Cerebellar nuclear complex (tissue), 1 donor: ENCODE measurements around the gene MFAP2.
"Not testable (repeated sequence)": the region's sequence is repeated elsewhere in the genome, so short reads cannot be mapped to it uniquely, and the experiment has no call there.

ENCODE experiments used
- DNase-seq, 2 experiments: peaks; one replicate each; lab custom pipeline; 2025; lab: John Stamatoyannopoulos, UW

The MFAP2 gene

DNA sequence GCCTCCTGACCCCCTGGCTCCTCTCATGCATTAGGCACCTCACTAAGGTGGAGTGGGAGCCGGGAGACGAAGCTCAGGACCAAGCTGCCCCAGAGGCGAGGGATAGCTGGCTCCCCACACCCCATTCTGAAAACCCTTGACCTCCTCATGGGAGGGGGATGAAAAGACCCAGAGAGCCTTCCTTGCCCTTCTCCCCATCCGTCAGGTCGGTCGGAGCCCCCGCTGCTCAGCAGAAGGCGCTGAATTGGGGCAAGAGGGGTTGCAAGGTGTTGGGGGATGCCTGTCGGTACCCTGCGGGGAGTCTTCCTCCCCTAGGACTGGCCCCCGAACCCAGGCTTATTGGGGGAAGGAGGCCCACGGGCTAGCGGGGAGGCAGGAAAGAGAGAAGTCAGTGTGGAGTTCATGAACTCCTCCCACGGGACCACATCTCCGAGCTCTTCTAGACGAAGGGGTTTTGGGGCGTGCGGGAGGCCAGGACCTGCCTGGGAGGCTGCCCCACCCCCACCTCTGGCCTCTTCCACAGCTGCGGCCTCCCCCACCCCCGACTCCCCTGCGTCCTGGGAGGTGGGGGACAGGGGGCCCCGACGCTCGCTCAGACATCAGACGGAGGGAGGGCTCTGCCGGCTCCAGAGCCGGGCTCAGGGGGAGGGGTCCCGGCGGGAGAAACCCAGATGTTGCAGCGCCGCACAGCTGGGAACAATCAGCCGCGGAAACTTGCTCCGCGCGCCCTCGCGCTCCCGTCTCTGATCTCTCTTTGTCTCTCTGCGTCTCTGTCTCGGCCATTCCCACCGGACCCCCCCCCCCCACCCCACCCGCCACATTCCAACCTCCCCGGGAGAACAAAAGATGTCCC, 719 bp downstream of the MFAP2 start:
- DNase-seq, result no peak

DNA sequence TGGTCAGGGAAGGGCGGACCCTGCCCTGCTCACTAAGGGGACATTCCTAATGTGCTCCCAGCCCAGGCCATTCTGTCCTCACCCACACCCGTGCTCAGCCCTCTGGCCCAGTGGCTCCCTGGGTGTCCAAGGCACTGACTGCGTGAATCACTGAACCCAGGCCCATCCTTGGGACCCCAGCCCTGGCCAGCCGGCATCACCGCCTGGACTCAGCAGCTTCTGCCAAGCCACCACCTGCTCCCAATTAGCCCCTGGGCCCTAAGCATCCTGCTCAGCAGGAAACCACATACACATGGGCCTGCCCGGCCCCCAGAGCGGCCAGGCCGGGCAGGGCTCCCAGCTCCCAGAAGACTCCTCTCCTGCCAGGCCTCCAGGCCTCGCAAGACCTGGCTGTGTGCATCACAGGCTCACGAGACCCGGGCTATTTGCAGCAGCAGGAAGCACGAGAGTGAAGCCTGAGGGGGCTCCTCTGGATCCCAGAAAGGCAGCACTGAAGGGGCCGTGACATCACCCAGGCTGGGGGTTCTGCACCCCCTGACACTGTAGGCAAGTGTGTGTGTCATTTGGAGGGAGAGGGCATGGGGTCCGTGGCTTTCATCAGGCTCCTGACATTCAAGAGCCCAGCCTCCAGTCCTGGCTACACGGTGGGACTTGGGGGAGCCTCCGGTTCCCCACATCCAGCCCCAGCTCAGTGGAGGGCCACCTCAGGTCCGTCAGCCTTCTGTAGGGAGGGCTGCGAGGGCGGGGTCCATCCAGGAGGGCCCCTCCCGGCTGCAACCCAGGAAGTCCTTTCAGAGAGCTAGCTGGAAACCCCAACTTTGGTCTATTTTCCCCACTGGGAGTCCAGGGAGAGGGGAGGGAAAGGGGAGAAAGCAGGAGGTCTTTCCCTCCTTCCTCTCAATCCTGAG, 1.6 kb downstream of the MFAP2 start:
- DNase-seq, result no peak

DNA sequence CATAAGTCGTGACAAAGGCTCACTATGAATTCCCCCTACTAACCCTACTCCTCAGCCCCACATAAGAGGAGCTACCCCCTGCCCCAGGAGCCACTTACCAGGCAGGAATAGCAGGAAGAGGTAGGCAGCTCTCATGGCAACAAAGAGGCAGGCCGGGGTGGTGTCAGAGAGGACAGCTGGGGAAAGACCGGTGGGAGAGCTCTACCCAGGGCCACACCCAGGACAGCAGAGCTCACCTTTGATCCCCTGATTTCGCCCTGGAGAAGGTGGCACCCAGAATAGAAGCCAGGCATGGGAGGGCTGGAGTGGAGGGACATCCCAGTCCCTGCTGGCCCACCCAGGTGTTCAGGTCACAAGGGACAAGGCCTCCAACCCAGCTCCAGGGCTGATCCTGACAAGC, 2.3 kb downstream of the MFAP2 start:
- no peak for DNase-seq

GRCh38 chr1:16977377-16977776, 3.0 kb downstream of the MFAP2 start:
- DNase-seq, result no peak

DNA sequence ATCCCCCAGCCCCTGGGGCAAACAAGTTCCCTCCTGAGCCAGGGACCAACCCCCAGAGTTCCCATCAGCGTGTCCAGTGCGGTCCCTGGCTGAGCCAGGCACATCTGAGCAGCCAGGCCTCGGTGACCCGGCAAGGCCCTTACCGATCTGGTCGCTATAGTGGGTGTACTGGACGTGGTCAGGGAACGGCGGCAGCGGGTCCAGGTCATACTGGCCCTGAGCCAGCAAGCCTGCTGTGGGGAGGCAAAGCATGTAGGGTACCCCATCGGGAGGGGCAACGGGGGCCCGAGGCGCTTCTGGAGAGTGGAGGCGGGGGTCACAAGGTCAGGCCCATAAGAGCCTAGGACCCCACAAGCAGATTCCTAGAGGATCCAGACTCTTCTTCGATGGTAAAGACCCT, 3.5 kb downstream of the MFAP2 start:
- DNase-seq, result no peak

DNA sequence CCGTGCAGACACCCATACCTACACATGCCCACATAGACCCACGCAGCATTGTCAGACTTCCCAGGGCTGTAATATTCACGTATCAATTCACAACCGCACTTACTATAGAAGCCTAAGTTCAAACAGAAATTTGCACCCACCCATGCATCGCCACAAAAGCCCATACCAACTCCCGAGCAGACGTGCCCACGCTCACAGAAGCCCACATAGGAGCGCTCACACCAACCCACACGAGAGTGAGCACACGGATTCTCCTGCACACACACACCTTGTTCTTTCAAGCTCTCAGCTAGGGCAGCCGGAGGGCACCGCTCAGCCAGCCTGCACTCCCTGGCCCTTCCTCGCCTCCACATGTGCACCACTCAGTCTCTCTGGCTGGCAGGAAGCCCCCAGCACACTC, 4.6 kb downstream of the MFAP2 start:
- DNase-seq, result no peak

- no peak for DNase-seq
These were observed 5.2 kb downstream of the MFAP2 start for GRCh38 chr1:16975211-16975610.

DNA sequence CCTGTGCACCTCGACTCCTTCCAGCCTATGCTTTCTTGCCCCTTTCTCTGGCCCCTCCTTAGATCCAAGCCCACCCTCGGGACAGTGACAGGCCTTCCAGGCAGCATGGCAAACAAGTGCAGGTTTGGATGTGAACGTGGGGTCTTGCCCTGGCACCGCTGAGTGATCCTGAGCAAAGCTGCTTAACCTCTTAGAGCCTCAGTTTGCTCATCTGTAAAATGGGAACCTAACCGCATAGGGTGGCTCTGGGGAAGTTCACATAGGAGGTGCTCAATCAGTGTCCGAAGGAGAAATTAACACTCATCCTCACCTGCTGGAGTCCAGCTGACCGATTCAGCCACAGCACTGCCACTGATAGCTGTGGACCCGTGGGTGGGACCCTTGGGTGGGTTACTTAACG, 7.2 kb downstream of the MFAP2 start:
- DNase-seq, result no peak

- no peak for DNase-seq
These were observed 8.1 kb downstream of the MFAP2 start for GRCh38 chr1:16972189-16972895.

DNA sequence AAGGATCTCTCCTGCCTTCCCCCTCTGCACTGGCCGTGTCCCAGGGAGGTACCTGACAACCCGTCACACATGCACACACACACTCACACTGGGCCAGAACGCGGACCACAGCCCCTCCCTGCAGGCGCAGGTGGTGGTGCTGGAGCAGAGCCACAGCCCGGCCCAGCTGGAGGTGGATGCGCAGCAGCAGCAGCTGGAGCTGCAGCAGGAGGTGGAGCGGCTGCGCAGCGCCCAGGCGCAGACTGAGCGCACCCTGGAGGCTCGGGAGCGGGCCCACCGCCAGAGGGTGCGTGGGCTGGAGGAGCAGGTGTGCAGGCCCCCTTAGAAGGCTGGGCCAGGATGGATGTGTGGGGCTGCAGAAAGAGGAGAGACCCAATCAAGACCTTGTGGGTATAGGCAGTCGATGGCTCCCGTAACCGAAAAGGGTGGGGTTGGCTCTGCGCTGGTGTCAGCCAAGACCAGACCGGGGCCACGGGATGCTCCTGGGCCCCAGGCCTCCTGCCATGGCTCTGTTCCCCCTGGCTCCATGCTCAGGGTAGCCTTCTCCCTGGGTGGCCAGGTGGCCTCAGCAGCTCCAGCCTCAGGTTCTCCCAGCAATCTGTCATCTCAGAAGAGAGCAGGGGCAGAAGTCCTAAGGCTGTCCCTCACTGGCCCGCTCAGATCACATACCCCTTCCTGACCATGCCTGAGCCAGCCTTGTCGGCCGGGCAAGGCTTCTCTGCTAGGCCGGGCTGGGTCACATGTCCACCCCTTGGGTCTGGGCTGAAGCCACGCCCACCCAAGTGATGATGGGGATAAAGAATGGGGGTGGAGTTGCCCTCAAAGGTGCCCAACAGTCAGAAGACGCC, 8.9 kb downstream of the MFAP2 start:
- DNase-seq, result no peak

- no peak for DNase-seq
These were observed 10.1 kb downstream of the MFAP2 start for GRCh38 chr1:16970132-16970910.

DNA sequence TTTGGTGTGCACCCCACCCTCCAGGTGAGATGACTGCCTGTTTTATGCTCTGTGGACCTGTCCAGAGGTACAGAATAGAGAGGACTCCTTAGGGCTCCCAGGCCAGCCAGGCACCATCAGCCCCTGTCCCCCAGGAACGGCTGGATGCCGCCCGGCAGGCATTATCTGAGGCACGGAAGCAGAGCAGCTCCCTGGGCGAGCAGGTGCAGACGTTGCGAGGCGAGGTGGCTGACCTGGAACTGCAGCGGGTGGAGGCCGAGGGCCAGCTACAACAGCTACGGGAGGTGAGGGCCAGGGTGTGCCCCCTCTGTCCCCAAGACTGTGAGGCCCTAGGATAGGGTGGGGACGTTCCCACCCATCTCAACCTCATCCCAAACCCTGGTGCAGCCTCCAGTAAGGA, 10.8 kb downstream of the MFAP2 start:
- DNase-seq, result no peak

- DNase-seq, result no peak
These were observed 11.3 kb downstream of the MFAP2 start for GRCh38 chr1:16969057-16969611.

DNA sequence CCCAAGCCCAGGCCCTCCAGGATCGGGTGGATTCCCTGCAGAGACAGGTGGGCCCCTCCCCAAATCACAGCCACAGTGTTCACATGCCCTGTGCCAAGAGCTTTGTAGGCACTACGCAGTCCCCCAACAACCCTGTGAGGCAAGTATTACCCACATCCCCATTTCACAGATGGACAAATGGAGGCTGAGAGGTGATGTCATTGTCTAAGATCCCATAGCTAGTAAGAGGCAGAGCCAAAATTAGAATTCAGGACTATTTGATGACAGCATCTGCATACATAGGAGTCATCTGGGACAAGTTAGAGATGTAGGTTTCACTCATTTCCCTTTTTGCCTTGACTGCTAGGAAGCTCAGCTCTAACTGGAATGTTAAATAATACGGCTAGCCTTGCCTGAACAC, 12.0 kb downstream of the MFAP2 start:
- no peak for DNase-seq

DNA sequence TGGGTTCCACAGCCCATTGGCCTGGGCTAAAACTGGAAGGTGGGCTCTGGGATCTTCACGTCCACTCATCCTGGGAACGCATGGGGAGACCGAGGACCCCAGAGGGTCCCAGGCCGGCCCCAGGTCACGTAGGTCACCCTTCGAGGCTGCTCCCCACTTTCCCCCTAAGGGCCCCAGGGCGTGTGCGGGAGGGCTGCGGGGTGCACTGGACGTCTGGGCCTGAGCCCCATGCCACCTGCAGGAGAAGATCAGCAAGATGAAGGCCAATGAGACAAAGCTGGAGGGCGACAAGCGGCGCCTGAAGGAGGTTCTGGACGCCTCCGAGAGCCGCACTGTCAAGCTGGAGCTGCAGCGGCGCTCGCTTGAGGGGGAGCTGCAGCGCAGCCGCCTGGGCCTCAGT, 12.5 kb downstream of the MFAP2 start:
- DNase-seq, result no peak

- DNase-seq, result no peak
These were observed 13.3 kb downstream of the MFAP2 start for GRCh38 chr1:16967095-16967575.

GRCh38 chr1:16966282-16966681, 14.1 kb downstream of the MFAP2 start:
- no peak for DNase-seq

- DNase-seq, result no peak
These were observed 14.8 kb downstream of the MFAP2 start for GRCh38 chr1:16965486-16966067.

DNA sequence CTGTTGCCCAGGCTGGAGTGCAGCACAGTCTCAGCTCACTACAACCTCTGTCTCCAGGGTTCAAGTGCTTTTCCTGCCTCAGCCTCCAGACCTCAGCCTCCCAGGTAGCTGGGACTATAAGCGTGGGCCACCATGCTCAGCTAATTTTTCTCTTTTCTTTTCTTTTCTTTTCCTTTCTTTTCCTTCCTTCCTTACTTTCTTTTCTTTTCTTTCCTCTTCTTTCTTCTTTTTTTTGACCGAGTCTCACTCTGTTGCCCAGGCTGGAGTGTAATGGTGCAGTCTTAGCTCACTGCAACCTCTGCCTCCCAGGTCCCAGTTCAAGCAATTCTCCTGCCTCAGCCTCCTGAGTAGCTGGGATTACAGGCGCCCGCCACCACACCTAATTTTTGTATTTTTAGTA, 16.3 kb downstream of the MFAP2 start:
- not testable (repeated sequence) for DNase-seq
